GM12878 (cell line): Measurements from ENCODE around the gene PPP1R26. TPM values are rescaled to one million over a fixed set of nuclear protein-coding genes. Genes with fewer than 3 reads are reported as not detected.

Experiments
- ATAC-seq: fragments of 200-7000 bp; cut with Tn5 transposase; 3 replicates; pipeline ENCODE4 v1.9.1; 2020; ENCODE audit warnings: mild to moderate bottlenecking, moderate library complexity
- BruUV-seq: library from RNA; stranded (reverse); fragments of 400-500 nt; replicated peaks from 2 replicates; lab custom pipeline; 2021; lab: Mats Ljungman, UMichigan
- CTCF ChIA-PET: fragments of 300-600 bp; sonication (Branson Sonifier 250); formaldehyde crosslinking; extraction: SDS; loops from one replicate; lab custom pipeline; 2021; ENCODE audit warnings: inconsistent platforms; lab: Yijun Ruan, JAX
- POLR2A ChIA-PET: fragments of 350-600 bp; formaldehyde crosslinking; extraction: SDS; loops from one replicate; lab custom pipeline; 2021; ENCODE audit warnings: inconsistent platforms; lab: Charles Lee
- RAD21 ChIA-PET: fragments of 300-600 bp; sonication (Branson Sonifier 250); formaldehyde crosslinking; loops from one replicate; lab custom pipeline; 2023; ENCODE audit warnings: antibody characterized with exemption; ENCODE audit not compliant: unreplicated experiment; lab: Charles Lee
- SMC1A ChIA-PET: fragments of 300-600 bp; sonication (Branson Sonifier 250); formaldehyde crosslinking; loops from one replicate; lab custom pipeline; 2023; ENCODE audit not compliant: unreplicated experiment, uncharacterized antibody; lab: Charles Lee
- DNase-seq: peaks from one replicate; pipeline ENCODE4 v3.0.0-alpha.2; 2011; ENCODE audit warnings: low read depth, low spot score
- FAIRE-seq: peaks from 3 replicates; lab custom pipeline; 2011; peaks lifted over from hg19 to GRCh38; lab: Jason Lieb, UNC
- H2AFZ ChIP-seq: 2 replicates; pipeline ENCODE4 v1.6.0; 2011; ENCODE audit warnings: low read depth, low read length, control low read depth; ENCODE audit not compliant: control insufficient read depth
- H3K27ac ChIP-seq: 2 replicates; pipeline ENCODE4 v1.5.1; 2011; ENCODE audit warnings: control low read depth; ENCODE audit not compliant: control insufficient read depth, insufficient read depth
- H3K27me3 ChIP-seq, 2 experiments: replicated peaks in 1 of 2; 2 replicates each; pipeline versions ENCODE4 v1.6.0 to v1.6.1; 2011; ENCODE audit warnings: low read length in 1 of 2; ENCODE audit not compliant: control insufficient read depth in 2 of 2, insufficient read depth in 2 of 2
- H3K36me3 ChIP-seq, 2 experiments: 2 replicates each; pipeline ENCODE4 v1.5.1; 2011; ENCODE audit warnings: low read length in 1 of 2; ENCODE audit not compliant: control insufficient read depth in 2 of 2, insufficient read depth in 2 of 2
- H3K4me1 ChIP-seq: 2 replicates; pipeline ENCODE4 v1.6.1; 2011; ENCODE audit warnings: mild to moderate bottlenecking, low read length, moderate library complexity, mixed read lengths; ENCODE audit not compliant: control insufficient read depth, insufficient read depth
- H3K4me2 ChIP-seq: 2 replicates; pipeline ENCODE4 v1.6.0; 2011; ENCODE audit warnings: control low read depth; ENCODE audit not compliant: control insufficient read depth, insufficient read depth
- H3K4me3 ChIP-seq: fragments of 200-600 bp; sonication (generic); 2 replicates; pipeline ENCODE4 v1.5.1; 2016
- H3K79me2 ChIP-seq: 2 replicates; pipeline ENCODE4 v1.6.0; 2011; ENCODE audit warnings: low read length; ENCODE audit not compliant: control insufficient read depth, insufficient read depth
- H3K9ac ChIP-seq: 2 replicates; pipeline ENCODE4 v1.8.0; 2011; ENCODE audit warnings: low read length, control low read depth, mixed read lengths; ENCODE audit not compliant: control insufficient read depth, insufficient read depth
- H3K9me3 ChIP-seq: replicated peaks from 3 replicates; pipeline ENCODE4 v1.5.1; 2011; ENCODE audit warnings: mild to moderate bottlenecking, low read length; ENCODE audit not compliant: control insufficient read depth, insufficient read depth
- H4K20me1 ChIP-seq: 2 replicates; pipeline ENCODE4 v1.6.0; 2011; ENCODE audit not compliant: control insufficient read depth, insufficient read depth
- BRCA1 ChIP-seq: IDR thresholded peaks from 2 replicates; pipeline ENCODE4 v1.6.1; 2011; ENCODE audit warnings: low read depth, low read length, improper control_type of control experiment
- CBX5 ChIP-seq: sonication (generic); IDR thresholded peaks from 2 replicates; pipeline ENCODE4 v1.6.1; 2016; ENCODE audit warnings: low read depth, moderate library complexity, mild to moderate bottlenecking, inconsistent platforms
- CHD2 ChIP-seq: IDR thresholded peaks from 2 replicates; pipeline ENCODE4 v1.6.1; 2011; ENCODE audit warnings: low read depth, low read length, improper control_type of control experiment, borderline replicate concordance
- GABPA ChIP-seq: IDR thresholded peaks from 2 replicates; pipeline ENCODE4 v1.6.1; 2014; ENCODE audit warnings: antibody characterized with exemption, low read depth, mild to moderate bottlenecking, inconsistent platforms
- HSF1 ChIP-seq: fragments of 150-350 bp; IDR thresholded peaks from 2 replicates; pipeline ENCODE4 v1.6.1; 2014; ENCODE audit warnings: mild to moderate bottlenecking, low read depth, low read length
- IKZF2 ChIP-seq, 2 experiments: fragments of 450-650 bp; IDR thresholded peaks; 2 replicates each; pipeline ENCODE4 v1.6.1; 2017; ENCODE audit warnings: mild to moderate bottlenecking in 2 of 2, moderate library complexity in 2 of 2
- KLF5 ChIP-seq: fragments of 450-650 bp; IDR thresholded peaks from 2 replicates; pipeline ENCODE4 v1.6.1; 2014; ENCODE audit warnings: mild to moderate bottlenecking; ENCODE audit not compliant: partially characterized antibody
- MLLT1 ChIP-seq: fragments of 450-650 bp; IDR thresholded peaks from 2 replicates; pipeline ENCODE4 v1.6.1; 2016; ENCODE audit warnings: mild to moderate bottlenecking
- MTA3 ChIP-seq: IDR thresholded peaks from 2 replicates; pipeline ENCODE4 v1.6.1; 2012; ENCODE audit warnings: low read length, inconsistent platforms, borderline replicate concordance
- MXI1 ChIP-seq: fragments of 150-350 bp; IDR thresholded peaks from 2 replicates; pipeline ENCODE4 v1.6.1; 2011; ENCODE audit warnings: low read depth, mild to moderate bottlenecking, inconsistent platforms, low read length, improper control_type of control experiment
- RAD51 ChIP-seq: fragments of 450-650 bp; IDR thresholded peaks from 2 replicates; pipeline ENCODE4 v1.6.1; 2016; ENCODE audit warnings: moderate library complexity, mild to moderate bottlenecking, inconsistent platforms
- RELB ChIP-seq: fragments of 450-650 bp; IDR thresholded peaks from 2 replicates; pipeline ENCODE4 v1.6.1; 2017; ENCODE audit warnings: low read depth, mild to moderate bottlenecking, moderate library complexity
- SIN3A ChIP-seq: IDR thresholded peaks from 2 replicates; pipeline ENCODE4 v1.6.1; 2012; ENCODE audit warnings: low read depth, low read length, improper control_type of control experiment
- SREBF2 ChIP-seq: IDR thresholded peaks from 2 replicates; pipeline ENCODE4 v1.6.1; 2012; ENCODE audit warnings: mild to moderate bottlenecking, low read length
- YBX1 ChIP-seq: fragments of 450-650 bp; IDR thresholded peaks from 2 replicates; pipeline ENCODE4 v1.6.1; 2016; ENCODE audit warnings: antibody characterized with exemption
- ZNF622 ChIP-seq: fragments of 450-650 bp; IDR thresholded peaks from 2 replicates; pipeline ENCODE4 v1.6.1; 2017; ENCODE audit warnings: mild to moderate bottlenecking, inconsistent platforms
- WGBS: methylation state at CpG from one replicate; pipeline ENCODE4 v1.1.6; 2016; ENCODE audit warnings: low lambda C conversion rate; ENCODE audit not compliant: insufficient replicate concordance, insufficient coverage; ENCODE audit errors: missing lambda C conversion rate; 5-methylcytosine and 5-hydroxymethylcytosine counted together
- in situ Hi-C: fragments of 300-500 bp; cut with MboI; formaldehyde crosslinking; loops from 9 replicates; pipeline ENCODE4 v1.14.3; 2018; ENCODE audit warnings: mixed read lengths
- intact Hi-C: fragments of 100-400 bp; cut with micrococcal nuclease; formaldehyde crosslinking; loops from one replicate; pipeline ENCODE4 v1.14.2; 2022; ENCODE audit not compliant: unreplicated experiment
- polyA plus RNA-seq, 11 experiments: library from polyadenylated mRNA; depleted of rRNA in 4 of 11; unstranded in 6 of 11; stranded (reverse) in 5 of 11; fragments of >200 nt; fragmentation: Nextera tagmentation in 4 of 11; fragmentation: Illumina TruSeq in 1 of 11; extraction: Ambion mirVana in 4 of 11; extraction: Trizol in 1 of 11; gene quantifications; 1 replicate in 1 of 11; 2 replicates in 10 of 11; pipeline versions ENCODE4 v1.2.1 to v1.2.3, GENCODE V29; 2011 to 2016; ENCODE audit warnings: inconsistent platforms in 2 of 11, missing spikeins in 2 of 11, low read depth in 1 of 11
- total RNA-seq, 4 experiments: library from RNA; depleted of rRNA in 3 of 4; stranded (reverse); fragments of >200 nt in 3 of 4; fragmentation: Illumina TruSeq in 1 of 4; extraction: Trizol in 1 of 4; gene quantifications; 2 replicates each; pipeline versions ENCODE4 v1.2.1 to v1.2.3, GENCODE V29; 2013 to 2021

The PPP1R26 gene
- total and polyA plus RNA-seq, 10 of the 15 experiments (the other 5 are each of a cell fraction or from before 2014, with no cell fraction given): 0.02 to 1.9 (median 0.18) TPM

- no peak for TF ChIP-seq BRCA1
- TF ChIP-seq IKZF2 (IDR thresholded peaks at IDR 0.05): no peak
- no peak for TF ChIP-seq MXI1
- no peak for TF ChIP-seq SIN3A
- TF ChIP-seq SREBF2: no peak
- TF ChIP-seq YBX1: no peak
These were observed 6.9 kb downstream of the PPP1R26 start (continued) for GRCh38 chr9:135486267-135487065.

GRCh38 chr9:135487281-135488012 is 7.9 kb downstream of the PPP1R26 start:
- Histone ChIP-seq H3K4me3 (no peak overlapping the region), H3K27ac (no peak overlapping the region), H3K27me3 (no peaks in the 10 kb centered on the region), H3K9me3 (no peaks in the 10 kb centered on the region), H2AFZ (no peak overlapping the region), H3K36me3 (no peaks in the 10 kb centered on the region; a peak in 1 of 4 replicates), H3K4me1 (no peaks in the 10 kb centered on the region), H3K4me2 (no peak overlapping the region), H4K20me1 (no peaks in the 10 kb centered on the region), H3K9ac (no peak overlapping the region), H3K79me2 (no peaks in the 10 kb centered on the region)
- CTCF ChIA-PET: no interaction called here
- RAD21 ChIA-PET: no interaction called here
- SMC1A ChIA-PET: no interaction called here
- DNase-seq: no peak
- POLR2A ChIA-PET: no interaction called here
- intact Hi-C loops (no loop called here), in situ Hi-C loops (no loop called here)
- no peak for ATAC-seq
- FAIRE-seq: no peak
- no TSS peak for BruUV-seq
- TF ChIP-seq HSF1 (no peak), MLLT1 (no peak), CBX5 (no peak), MTA3 (no peak), KLF5 (no peak), CHD2 (no peak), ZNF622 (no peak), RELB (no peak), GABPA (no peak), RAD51 (no peak)
- WGBS: 84% methylated on average over 31 of the region's 40 CpGs
